NCI-H2227 (cell line): Measurements from ENCODE around the gene RAB22A.

Source experiments
- DNase-seq: peaks from one replicate; lab custom pipeline; 2025; ENCODE audit not compliant: unreplicated experiment; lab: John Stamatoyannopoulos, UW

The RAB22A gene

GRCh38 chr20:58384821-58385220, 75.3 kb downstream of the RAB22A start:
- no peak for DNase-seq

- DNase-seq: no peak
These were observed 78.6 kb downstream of the RAB22A start for GRCh38 chr20:58388028-58388601.

GRCh38 chr20:58388882-58389323, 79.4 kb downstream of the RAB22A start, which contains the start of gene VAPB:
Gene VAPB (plus strand): TSS chr20:58389229. CDS start chr20:58389460, 231 bp downstream.
- peak; percentile 98 for DNase-seq

- peak; percentile 58 for DNase-seq
These were observed 79.9 kb downstream of the RAB22A start for GRCh38 chr20:58389324-58389967.

GRCh38 chr20:58389968-58390658, 80.6 kb downstream of the RAB22A start:
- DNase-seq: peak; percentile 22

- DNase-seq: no peak
These were observed 81.1 kb downstream of the RAB22A start for GRCh38 chr20:58390659-58391035.

- no peak for DNase-seq
These were observed 82.8 kb downstream of the RAB22A start for GRCh38 chr20:58392286-58392685.

- no peak for DNase-seq
These were observed 83.8 kb downstream of the RAB22A start for GRCh38 chr20:58393299-58393698.

GRCh38 chr20:58394801-58395200, 85.3 kb downstream of the RAB22A start:
- no peak for DNase-seq

- no peak for DNase-seq
These were observed 86.1 kb downstream of the RAB22A start for GRCh38 chr20:58395604-58396003.

- DNase-seq: no peak
These were observed 87.9 kb downstream of the RAB22A start for GRCh38 chr20:58397429-58397828.

GRCh38 chr20:58398254-58398653, 88.7 kb downstream of the RAB22A start:
- no peak for DNase-seq

- DNase-seq: no peak
These were observed 90.4 kb downstream of the RAB22A start for GRCh38 chr20:58399926-58400325.

GRCh38 chr20:58401162-58401561, 91.6 kb downstream of the RAB22A start:
- no peak for DNase-seq

GRCh38 chr20:58402305-58402704, 92.8 kb downstream of the RAB22A start:
- DNase-seq: no peak

GRCh38 chr20:58402827-58403226, 93.3 kb downstream of the RAB22A start:
- no peak for DNase-seq

- no peak for DNase-seq
These were observed 93.8 kb downstream of the RAB22A start for GRCh38 chr20:58403272-58403671.

GRCh38 chr20:58405504-58406291, 96.2 kb downstream of the RAB22A start:
- DNase-seq: no peak

GRCh38 chr20:58406422-58407001, 97.0 kb downstream of the RAB22A start:
- DNase-seq: no peak

- no peak for DNase-seq
These were observed 97.8 kb downstream of the RAB22A start for GRCh38 chr20:58407201-58407873.
